ENCODE results near the gene PTDSS2.

The PTDSS2 gene

DNA sequence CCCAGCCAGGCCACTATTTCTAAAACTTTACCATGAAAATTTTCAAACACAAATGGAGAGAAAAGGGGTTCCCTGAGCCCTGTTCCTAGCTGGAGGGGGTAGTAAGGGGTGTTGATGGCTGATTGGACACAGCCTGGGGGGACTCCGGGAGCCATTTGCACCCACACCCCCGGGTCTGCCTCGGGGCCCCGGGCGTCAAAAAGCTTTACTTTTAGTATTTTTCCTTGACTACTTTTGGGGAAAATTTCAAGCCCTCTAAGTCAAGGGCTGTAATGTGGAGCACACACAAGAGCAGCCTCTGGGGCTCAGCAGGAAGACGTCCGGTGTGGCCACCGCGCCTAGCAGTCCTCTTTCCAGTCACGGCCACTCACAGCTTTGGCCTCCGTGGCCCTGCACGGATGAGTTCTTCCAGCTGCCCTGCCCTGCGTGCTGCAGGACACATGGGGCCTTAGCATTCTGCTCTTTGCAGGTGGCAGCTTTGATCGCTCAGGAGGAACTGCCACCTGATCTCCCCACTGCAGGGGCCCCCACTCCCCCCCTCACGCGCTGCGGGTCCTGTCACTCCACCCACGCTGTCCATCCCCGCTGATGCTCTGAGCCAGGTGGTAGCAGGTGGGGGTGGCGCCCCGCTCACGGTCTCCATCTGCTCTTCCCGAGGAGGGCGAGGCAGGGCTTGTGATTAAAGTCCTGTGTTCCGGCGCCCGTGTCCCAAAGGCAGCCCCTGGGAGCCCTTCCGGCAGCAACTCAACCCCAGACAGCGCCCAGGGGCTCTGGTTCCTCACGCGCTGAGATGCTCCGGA is 42.5 kb downstream of the PTDSS2 start:
- no peak for DNase-seq (ENCODE audit: low read depth)

GRCh38 chr11:494761-495536 is 44.9 kb downstream of the PTDSS2 start:
- no peak for DNase-seq (ENCODE audit: low read depth)

DNA sequence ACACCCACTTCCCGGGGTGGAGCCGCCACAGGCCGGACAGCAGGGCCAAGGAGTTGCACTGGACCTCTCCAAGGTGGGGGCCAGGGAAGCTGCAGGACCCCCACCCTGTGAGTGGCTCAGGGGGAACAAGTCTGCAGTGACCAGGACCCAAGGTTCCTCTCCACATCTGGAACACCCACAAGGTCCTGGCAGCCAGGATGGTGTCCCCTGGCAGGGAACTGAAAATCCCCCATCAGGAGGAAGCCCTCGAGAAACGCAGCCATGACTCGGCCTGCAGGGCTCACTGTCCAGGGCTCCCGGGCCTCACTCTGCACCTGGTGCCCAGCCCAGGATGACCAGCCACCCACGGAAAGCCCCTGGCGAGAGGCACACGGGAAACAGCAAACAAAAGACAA is 45.5 kb downstream of the PTDSS2 start:
- DNase-seq (ENCODE audit: low read depth), result no peak

- no peak for DNase-seq (ENCODE audit: low read depth)
These were observed 46.9 kb downstream of the PTDSS2 start for GRCh38 chr11:496834-497564.

- no peak for DNase-seq (ENCODE audit: low read depth)
These were observed 47.7 kb downstream of the PTDSS2 start for GRCh38 chr11:497565-498296.

DNA sequence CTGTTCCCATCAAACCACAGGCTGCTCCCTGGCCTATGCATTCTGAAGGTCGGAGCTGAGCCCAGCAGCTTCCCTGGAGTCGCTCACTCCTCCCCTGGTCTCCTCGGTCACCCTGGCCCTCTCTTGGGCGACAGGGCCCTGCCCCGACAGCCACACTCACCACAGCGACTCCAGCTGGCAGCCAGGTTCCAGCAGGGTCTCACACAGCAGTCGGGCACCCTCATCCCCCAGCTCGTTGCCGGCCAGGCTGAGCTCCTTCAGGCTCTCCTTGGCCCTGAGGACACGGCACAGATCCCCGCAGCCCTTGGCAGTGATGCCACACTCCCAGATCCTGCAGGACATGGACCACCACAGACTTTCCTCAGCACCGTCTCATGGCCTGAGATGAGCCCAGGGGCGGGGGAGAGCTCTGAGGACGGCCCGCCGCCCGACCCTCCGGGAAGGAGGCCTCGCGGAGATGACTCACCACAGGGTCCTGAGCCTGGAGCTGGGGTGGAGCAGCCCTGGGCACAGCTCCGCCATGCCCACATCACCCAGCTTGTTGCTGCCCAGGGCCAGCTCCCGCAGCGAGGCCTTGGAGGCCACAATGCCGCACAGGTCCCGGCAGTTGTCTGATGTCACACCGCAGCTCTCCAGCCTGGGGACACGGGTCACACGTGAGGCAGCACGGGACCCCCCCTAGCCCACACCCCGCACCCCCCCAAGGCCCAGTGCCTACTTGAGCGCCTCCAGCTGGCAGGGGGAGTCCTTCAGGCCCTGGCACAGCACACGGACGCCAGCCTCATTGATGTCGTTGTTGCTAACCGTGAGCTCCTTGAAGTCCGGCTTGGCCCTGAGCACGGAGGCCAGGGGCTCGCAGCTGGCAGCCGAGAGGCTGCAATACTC is 48.5 kb downstream of the PTDSS2 start:
- no peak for DNase-seq (ENCODE audit: low read depth)

- DNase-seq (ENCODE audit: low read depth), result no peak
These were observed 49.4 kb downstream of the PTDSS2 start for GRCh38 chr11:499201-500076.

DNA sequence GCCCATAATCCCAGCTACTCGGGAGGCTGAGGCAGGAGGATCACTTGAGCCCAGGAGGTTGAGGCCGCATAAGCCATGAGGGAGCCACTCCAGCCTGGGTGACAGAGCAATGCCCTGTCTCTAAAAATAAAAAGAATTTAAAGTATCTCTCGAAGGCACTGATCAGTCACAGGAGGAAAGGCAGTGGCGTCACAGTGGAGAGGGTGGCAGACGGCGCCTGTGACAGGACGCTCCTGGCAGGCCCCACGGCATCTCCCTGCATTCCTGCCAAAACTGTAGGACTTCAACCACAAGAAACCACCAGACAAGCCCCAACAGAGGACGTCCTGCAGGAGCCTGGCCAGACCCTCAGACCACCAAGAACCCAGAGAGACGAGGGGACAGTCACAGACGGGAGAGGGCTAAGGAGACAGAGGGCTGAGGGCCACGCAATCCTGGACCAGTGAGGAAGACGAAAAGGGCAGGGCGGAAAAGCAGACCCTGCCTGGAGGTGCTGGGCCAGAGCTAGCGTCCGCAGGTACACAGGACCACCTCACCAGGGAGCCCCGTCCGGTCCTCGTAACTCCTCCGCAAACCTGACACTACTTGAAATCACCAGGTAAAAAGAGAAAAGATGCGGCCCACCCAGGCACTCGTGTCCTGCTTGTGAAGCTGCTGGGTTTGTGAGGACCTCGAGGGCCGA is 51.1 kb downstream of the PTDSS2 start:
- DNase-seq (ENCODE audit: low read depth), result no peak

DNA sequence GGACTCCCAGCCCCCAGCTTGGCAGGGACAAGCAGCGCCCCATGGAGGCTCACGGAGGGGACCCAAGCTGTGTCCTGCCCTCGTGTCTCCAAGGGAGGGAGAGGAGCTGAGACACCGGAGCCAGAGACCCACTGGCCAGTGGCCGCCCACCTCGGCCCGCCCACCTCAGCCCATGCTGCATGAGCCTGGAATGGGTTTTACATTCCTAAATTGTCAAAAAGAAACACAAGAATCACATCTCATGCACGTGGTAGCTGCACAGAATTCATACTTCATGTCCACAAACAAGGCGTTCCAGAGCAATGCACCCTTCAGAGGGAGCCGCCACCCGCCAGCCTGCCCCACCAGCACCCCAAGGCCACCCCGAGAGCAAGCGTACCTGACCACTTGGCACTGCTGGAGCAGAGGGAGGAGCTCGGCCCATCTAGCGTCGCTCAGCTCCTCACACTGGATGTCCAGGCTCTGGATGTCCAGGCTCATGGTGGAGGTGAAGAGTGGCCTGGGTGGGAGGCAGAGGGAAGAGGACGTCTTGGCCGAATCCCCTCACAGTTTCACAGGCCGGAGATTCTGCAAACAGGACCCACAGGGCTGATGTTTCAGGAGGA is 51.7 kb downstream of the PTDSS2 start:
- DNase-seq (ENCODE audit: low read depth), result no peak

DNA sequence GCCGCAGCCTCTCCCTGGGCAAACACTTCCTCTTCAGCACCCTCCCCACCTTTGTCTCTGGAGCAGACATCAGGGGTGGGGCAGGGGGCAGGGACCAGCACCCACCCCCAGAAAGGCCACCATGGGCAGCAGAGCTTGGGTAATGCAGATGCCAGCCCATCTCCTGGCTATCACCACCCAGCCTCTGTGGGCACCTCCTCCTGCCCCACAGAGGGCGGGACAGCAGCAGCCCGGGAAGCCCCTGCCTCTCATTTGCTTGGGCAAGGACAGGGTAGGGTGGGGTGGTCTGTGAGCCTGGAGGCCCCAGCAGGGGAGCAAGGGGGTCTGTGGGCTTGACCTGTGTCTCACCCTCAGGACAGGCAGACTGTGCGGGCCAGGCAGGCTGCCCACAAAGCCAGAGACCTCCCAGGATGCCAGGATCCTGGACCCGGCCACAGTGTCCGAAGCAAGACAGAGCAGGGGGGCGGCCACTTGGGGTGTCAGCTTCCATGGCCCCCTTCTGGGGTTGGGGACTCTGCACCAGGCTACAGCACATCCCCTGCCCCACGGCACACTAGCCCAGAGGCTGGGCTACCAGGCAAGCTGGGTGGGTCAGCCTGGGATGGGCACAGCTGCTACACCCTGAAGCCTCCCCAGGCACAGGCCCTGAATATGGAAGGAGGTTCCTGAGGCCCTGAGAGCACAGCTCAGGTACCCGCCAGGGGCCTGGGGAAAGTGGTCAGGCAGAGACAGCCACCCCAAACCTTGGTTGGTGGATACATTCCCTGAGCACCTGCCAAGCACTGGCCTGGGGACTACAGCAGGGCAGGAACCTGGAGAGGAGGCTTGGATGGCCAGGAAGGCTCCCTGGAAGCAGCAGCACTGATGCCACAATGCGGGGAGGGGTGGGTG is 52.5 kb downstream of the PTDSS2 start:
- no peak for DNase-seq (ENCODE audit: low read depth)

DNA sequence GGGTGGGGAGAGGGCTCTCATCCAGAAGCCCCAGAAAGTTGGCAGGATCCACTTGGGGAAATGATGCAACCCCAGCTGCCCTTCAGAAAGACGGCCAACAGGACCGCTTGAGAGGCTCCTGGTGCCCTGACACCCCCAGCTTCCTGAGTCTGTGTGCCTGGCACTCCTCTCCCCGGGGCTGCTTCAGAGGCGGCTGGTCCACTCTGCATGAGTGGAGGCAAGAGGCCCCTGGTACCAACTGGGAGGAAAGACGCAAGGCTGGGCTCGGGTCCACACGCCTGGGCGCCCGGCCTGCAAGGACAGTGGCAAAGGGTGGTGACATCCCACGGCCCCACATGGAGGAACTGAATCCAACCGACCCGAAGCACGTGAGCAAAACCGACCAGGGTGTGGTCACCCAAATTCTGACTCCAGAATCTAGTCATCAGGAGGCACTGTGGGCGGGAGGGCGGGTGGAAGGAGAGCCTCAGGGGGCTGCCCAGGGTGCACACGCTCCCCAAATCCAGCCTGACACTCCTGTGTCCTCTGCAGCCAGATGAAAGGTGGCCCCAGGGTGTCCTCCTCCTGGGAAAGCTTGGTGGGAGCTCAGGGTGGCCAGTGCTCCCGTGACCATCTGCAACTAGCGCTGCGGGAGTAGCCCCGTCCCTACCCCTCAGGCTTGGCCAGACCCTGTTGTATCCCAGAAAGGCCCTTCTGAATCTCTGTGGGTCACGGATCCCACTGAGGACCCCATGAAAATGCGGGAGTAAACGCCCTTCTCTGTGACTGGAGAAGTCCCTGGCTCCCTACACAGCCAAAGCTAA is 53.3 kb downstream of the PTDSS2 start:
- DNase-seq (ENCODE audit: low read depth), result no peak

- DNase-seq (ENCODE audit: low read depth), result no peak
These were observed 54.2 kb downstream of the PTDSS2 start for GRCh38 chr11:504053-504993.

DNA sequence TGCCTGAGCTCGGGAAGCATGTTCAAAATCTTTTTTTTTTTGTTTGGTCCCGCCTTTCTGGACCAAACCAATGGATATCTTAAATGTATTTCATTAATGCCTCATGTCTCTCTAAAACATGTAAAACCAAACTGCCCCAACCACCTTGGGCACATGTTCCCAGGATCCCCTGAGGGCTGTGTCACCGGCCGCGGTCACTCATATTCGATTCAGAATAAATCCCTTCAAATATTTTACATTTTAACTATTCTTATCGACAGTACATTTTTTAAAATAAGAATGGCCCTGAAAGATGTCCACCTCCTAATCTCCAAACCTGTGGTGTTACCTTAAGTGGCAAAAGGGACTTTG is 54.9 kb downstream of the PTDSS2 start:
- DNase-seq (ENCODE audit: low read depth), result no peak

GRCh38 chr11:506238-506994 is 56.3 kb downstream of the PTDSS2 start:
- peak; percentile 95 for DNase-seq (ENCODE audit: low read depth)

DNA sequence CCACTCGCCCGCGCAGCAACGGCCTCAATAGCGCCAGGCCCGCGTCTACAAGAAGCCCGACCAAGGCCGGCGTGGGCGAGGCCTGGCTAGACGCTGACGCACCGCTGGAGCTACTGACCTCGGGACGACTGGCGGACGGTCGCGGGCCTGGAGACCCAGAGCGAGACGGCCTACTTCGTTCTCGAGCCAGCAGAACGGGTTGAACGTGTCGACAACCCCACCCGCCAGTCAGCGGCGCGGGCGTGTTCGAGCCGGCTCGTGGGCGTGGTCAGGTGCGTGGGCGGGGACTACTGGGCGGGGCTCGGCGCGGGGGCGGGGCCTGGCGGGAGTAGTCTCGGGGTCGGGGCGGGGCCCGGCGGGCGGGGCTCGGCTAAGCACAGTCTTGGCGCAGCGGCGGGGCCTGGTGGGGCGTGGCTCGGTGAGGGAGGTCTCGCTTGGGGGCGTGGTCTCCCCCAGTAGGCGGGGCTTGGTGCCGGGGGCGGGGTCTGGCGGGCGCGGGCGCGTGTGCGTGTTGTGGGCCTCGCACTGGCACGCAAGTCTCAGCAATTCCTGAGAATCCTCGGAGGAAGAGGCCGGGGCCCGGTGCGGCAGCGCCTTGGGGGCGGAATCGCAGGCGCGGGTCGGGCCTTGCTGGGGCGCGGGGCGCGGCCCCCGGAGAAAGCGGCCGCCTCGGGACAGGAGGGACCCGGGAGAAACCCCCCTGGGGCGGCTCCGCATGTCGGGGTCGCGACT is 57.1 kb downstream of the PTDSS2 start, which contains the start of gene RNH1:
Gene RNH1, minus strand, starts transcription at position 248 of the 732 bp plus-strand sequence. CDS start 5,080 bp downstream, outside the sequence.
- DNase-seq (ENCODE audit: low read depth), result peak; percentile 99

Data from activated T-helper 1 cell treated with Interleukin-2 at 50 U/mL for 16 hours (primary cell).